ENCODE results near the gene CCDC59. TPM values are rescaled to one million over a fixed set of nuclear protein-coding genes. Genes with fewer than 3 reads are reported as not detected.
A peak's percentile ranks its signal among the peaks of the same experiment; 100 is the strongest.

The CCDC59 gene, protein sequence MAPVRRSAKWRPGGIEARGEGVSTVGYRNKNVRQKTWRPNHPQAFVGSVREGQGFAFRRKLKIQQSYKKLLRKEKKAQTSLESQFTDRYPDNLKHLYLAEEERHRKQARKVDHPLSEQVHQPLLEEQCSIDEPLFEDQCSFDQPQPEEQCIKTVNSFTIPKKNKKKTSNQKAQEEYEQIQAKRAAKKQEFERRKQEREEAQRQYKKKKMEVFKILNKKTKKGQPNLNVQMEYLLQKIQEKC
- polyA plus RNA-seq (2013, experiment 1 of 2) = 54.6 TPM
- 72.1 TPM for polyA plus RNA-seq (2013, experiment 2 of 2)

DNA sequence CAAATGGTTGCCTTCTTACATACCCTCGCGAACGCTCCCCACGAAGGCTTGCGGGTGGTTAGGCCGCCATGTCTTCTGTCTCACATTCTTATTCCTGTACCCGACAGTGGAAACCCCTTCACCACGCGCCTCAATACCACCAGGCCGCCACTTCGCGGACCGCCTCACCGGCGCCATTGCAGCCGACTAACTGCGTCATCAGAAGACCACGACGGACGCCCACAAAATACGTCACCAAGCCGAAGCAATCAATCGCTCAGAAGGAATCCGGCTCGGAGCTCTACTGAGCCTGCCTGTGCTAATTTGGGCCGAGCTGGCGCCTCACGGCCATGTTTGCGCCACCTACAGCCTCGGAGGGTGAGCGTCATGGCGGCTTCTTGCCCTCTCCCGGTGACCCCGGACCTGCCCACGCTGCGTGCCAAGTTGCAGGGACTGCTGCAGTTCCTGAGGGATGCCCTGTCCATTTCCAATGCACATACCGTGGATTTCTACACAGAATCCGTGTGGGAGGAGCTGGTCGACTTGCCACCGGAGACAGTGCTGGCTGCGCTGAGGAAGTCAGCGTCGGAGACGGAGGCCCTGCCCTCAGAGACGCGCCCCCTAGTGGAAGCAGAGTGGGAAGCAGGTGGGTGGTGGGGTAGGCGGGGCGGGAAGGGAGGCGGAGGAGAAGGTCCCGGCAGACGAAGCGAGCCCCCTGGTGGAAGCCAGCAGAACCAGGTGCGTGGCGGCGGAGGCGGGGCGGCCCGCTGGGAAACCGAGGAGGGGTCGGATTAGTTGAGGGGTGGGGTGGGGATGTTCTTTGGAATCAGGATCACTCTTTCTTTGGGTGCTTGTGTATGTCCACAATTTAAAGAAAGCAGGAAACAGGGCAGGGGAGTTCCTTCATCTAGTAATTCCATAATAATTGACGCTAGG lies at the start of gene CCDC59, which contains the start of gene METTL25:
Gene CCDC59 (minus strand): TSS at position 188 of the 915 bp plus-strand sequence. CDS start 11 bp downstream, at position 177.
Gene METTL25 (plus strand): TSS at position 330 of the 915 bp plus-strand sequence. CDS start 37 bp downstream, at position 367.
- H3K4me1 ChIP-seq (ENCODE audit: control insufficient read depth, insufficient read depth, low read length, poor library complexity, severe bottlenecking) = no peaks in the 10 kb centered on the region
- H3K4me3 ChIP-seq (ENCODE audit: extremely low read depth, insufficient read depth, low read length, poor library complexity, severe bottlenecking) = peak within 1 kb of the TSS; percentile 83
- H3K36me3 ChIP-seq (ENCODE audit: control insufficient read depth, insufficient read depth, low read length) = peaks cover 23% of the 10 kb centered on the region
- peak within 1 kb of the TSS; percentile 97 for H3K27ac ChIP-seq (ENCODE audit: low read depth, low read length, severe bottlenecking)
- WGBS, 2 experiments (ENCODE audit: insufficient coverage in 2 of 2) = 0 to 1% methylated on average over 44 to 53 of the region's 61 CpGs
- no peaks in the 10 kb centered on the region for H3K9me3 ChIP-seq (ENCODE audit: control insufficient read depth, low read length)

GRCh38 chr12:82407481-82407880 lies 49.3 kb upstream of the CCDC59 start:
- Histone ChIP-seq H3K9me3 (ENCODE audit: control insufficient read depth, low read length) (no peaks in the 10 kb centered on the region), H3K4me3 (ENCODE audit: extremely low read depth, insufficient read depth, low read length, poor library complexity, severe bottlenecking) (no peak overlapping the region), H3K4me1 (ENCODE audit: control insufficient read depth, insufficient read depth, low read length, poor library complexity, severe bottlenecking) (peaks cover 3% of the 10 kb centered on the region), H3K27ac (ENCODE audit: low read depth, low read length, severe bottlenecking) (no peak overlapping the region), H3K36me3 (ENCODE audit: control insufficient read depth, insufficient read depth, low read length) (no peaks in the 10 kb centered on the region)
- 87 to 92% methylated on average over 4 to 5 of the region's 5 CpGs for whole genome bisulfite sequencing, 2 experiments (ENCODE audit: insufficient coverage in 2 of 2)

GRCh38 chr12:82406651-82407050 lies 48.5 kb upstream of the CCDC59 start:
- 71 to 80% methylated on average over 1 of the region's 1 CpG for WGBS, 2 experiments (ENCODE audit: insufficient coverage in 2 of 2)
- Histone ChIP-seq H3K4me3 (ENCODE audit: extremely low read depth, insufficient read depth, low read length, poor library complexity, severe bottlenecking) (no peak overlapping the region), H3K9me3 (ENCODE audit: control insufficient read depth, low read length) (no peaks in the 10 kb centered on the region), H3K4me1 (ENCODE audit: control insufficient read depth, insufficient read depth, low read length, poor library complexity, severe bottlenecking) (peaks cover 2% of the 10 kb centered on the region), H3K27ac (ENCODE audit: low read depth, low read length, severe bottlenecking) (no peak overlapping the region), H3K36me3 (ENCODE audit: control insufficient read depth, insufficient read depth, low read length) (no peaks in the 10 kb centered on the region)

- no peaks in the 10 kb centered on the region for H3K36me3 ChIP-seq (ENCODE audit: control insufficient read depth, insufficient read depth, low read length)
- WGBS, 2 experiments (ENCODE audit: insufficient coverage in 2 of 2) = no CpG with 5 or more reads among the region's 2 CpGs
Observed at GRCh38 chr12:82400819-82401218, 42.6 kb upstream of the CCDC59 start.

GRCh38 chr12:82398879-82399278 lies 40.7 kb upstream of the CCDC59 start:
- H3K9me3 ChIP-seq (ENCODE audit: control insufficient read depth, low read length) = no peaks in the 10 kb centered on the region
- no peaks in the 10 kb centered on the region for H3K36me3 ChIP-seq (ENCODE audit: control insufficient read depth, insufficient read depth, low read length)
- H3K4me3 ChIP-seq (ENCODE audit: extremely low read depth, insufficient read depth, low read length, poor library complexity, severe bottlenecking) = no peak overlapping the region
- no peak overlapping the region for H3K27ac ChIP-seq (ENCODE audit: low read depth, low read length, severe bottlenecking)
- H3K4me1 ChIP-seq (ENCODE audit: control insufficient read depth, insufficient read depth, low read length, poor library complexity, severe bottlenecking) = no peaks in the 10 kb centered on the region

More at GRCh38 chr12:82400819-82401218, 42.6 kb upstream of the CCDC59 start:
- H3K4me3 ChIP-seq (ENCODE audit: extremely low read depth, insufficient read depth, low read length, poor library complexity, severe bottlenecking) = no peak overlapping the region
- no peaks in the 10 kb centered on the region for H3K9me3 ChIP-seq (ENCODE audit: control insufficient read depth, low read length)
- no peak overlapping the region for H3K27ac ChIP-seq (ENCODE audit: low read depth, low read length, severe bottlenecking)
- no peaks in the 10 kb centered on the region for H3K4me1 ChIP-seq (ENCODE audit: control insufficient read depth, insufficient read depth, low read length, poor library complexity, severe bottlenecking)

GRCh38 chr12:82383930-82384552 lies 25.9 kb upstream of the CCDC59 start:
- no peaks in the 10 kb centered on the region for H3K36me3 ChIP-seq (ENCODE audit: control insufficient read depth, insufficient read depth, low read length)
- H3K27ac ChIP-seq (ENCODE audit: low read depth, low read length, severe bottlenecking) = no peak overlapping the region
- H3K4me1 ChIP-seq (ENCODE audit: control insufficient read depth, insufficient read depth, low read length, poor library complexity, severe bottlenecking) = no peaks in the 10 kb centered on the region
- no peaks in the 10 kb centered on the region for H3K9me3 ChIP-seq (ENCODE audit: control insufficient read depth, low read length)
- no peak overlapping the region for H3K4me3 ChIP-seq (ENCODE audit: extremely low read depth, insufficient read depth, low read length, poor library complexity, severe bottlenecking)
- WGBS, 2 experiments (ENCODE audit: insufficient coverage in 2 of 2) = no CpG with 5 or more reads among the region's 2 CpGs

GRCh38 chr12:82378997-82379396 lies 20.8 kb upstream of the CCDC59 start:
- H3K4me1 ChIP-seq (ENCODE audit: control insufficient read depth, insufficient read depth, low read length, poor library complexity, severe bottlenecking) = no peaks in the 10 kb centered on the region
- no peaks in the 10 kb centered on the region for H3K9me3 ChIP-seq (ENCODE audit: control insufficient read depth, low read length)
- no peak overlapping the region for H3K27ac ChIP-seq (ENCODE audit: low read depth, low read length, severe bottlenecking)
- no peak overlapping the region for H3K4me3 ChIP-seq (ENCODE audit: extremely low read depth, insufficient read depth, low read length, poor library complexity, severe bottlenecking)
- H3K36me3 ChIP-seq (ENCODE audit: control insufficient read depth, insufficient read depth, low read length) = peaks cover 4% of the 10 kb centered on the region

DNA sequence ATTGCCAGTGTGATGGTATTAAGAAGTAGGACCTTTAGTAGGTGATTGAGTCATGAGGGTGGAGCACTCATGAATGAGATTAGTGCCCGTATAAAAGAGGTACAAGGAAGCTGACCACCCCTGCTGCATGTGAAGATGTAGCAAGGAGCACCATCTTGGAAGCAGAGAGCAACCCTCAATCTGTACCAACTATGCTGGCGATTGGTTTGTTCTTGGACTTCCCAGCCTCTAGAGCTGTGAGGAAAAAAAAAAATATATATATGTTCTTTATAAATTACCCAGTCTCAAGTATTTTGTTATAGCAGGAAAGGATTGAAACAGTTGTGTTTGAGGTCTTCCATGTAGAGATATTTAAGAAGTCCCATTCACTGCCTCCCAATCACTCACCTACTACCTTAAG lies 17.0 kb upstream of the CCDC59 start:
- 86 to 89% methylated on average over 1 of the region's 2 CpGs for WGBS, 2 experiments (ENCODE audit: insufficient coverage in 2 of 2)
- Histone ChIP-seq H3K4me1 (ENCODE audit: control insufficient read depth, insufficient read depth, low read length, poor library complexity, severe bottlenecking) (no peaks in the 10 kb centered on the region), H3K36me3 (ENCODE audit: control insufficient read depth, insufficient read depth, low read length) (peaks cover 4% of the 10 kb centered on the region), H3K9me3 (ENCODE audit: control insufficient read depth, low read length) (no peaks in the 10 kb centered on the region), H3K27ac (ENCODE audit: low read depth, low read length, severe bottlenecking) (no peak overlapping the region), H3K4me3 (ENCODE audit: extremely low read depth, insufficient read depth, low read length, poor library complexity, severe bottlenecking) (no peak overlapping the region)

- no CpG with 5 or more reads among the region's 1 CpG for WGBS, 2 experiments (ENCODE audit: insufficient coverage in 2 of 2)
- Histone ChIP-seq H3K9me3 (ENCODE audit: control insufficient read depth, low read length) (no peaks in the 10 kb centered on the region), H3K27ac (ENCODE audit: low read depth, low read length, severe bottlenecking) (no peak overlapping the region), H3K4me1 (ENCODE audit: control insufficient read depth, insufficient read depth, low read length, poor library complexity, severe bottlenecking) (no peaks in the 10 kb centered on the region), H3K36me3 (ENCODE audit: control insufficient read depth, insufficient read depth, low read length) (no peaks in the 10 kb centered on the region), H3K4me3 (ENCODE audit: extremely low read depth, insufficient read depth, low read length, poor library complexity, severe bottlenecking) (no peak overlapping the region)
Observed at GRCh38 chr12:82366197-82366596, 8.0 kb upstream of the CCDC59 start.

DNA sequence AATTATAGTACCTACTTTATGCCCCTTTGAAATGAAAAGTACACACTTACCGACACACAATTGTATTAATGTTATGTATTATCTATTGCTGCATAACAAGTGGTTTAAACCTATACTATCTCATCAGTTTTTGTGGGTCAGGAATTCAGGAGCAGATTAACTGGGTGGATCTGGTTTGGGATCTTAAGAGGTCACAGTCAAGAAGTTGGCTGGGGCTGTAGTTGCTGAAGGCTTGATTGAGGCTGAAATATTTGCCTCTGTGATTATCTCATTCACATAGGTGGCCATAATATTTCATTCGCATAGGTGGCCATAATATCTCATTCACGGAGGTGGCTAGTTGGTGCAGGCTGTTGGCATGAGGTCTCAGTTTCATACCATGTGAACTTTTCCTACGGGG lies 5.8 kb upstream of the CCDC59 start:
- 90 to 100% methylated on average over 1 to 3 of the region's 4 CpGs for WGBS, 2 experiments (ENCODE audit: insufficient coverage in 2 of 2)
- Histone ChIP-seq H3K9me3 (ENCODE audit: control insufficient read depth, low read length) (no peaks in the 10 kb centered on the region), H3K27ac (ENCODE audit: low read depth, low read length, severe bottlenecking) (no peak overlapping the region), H3K4me3 (ENCODE audit: extremely low read depth, insufficient read depth, low read length, poor library complexity, severe bottlenecking) (no peak overlapping the region), H3K36me3 (ENCODE audit: control insufficient read depth, insufficient read depth, low read length) (no peaks in the 10 kb centered on the region), H3K4me1 (ENCODE audit: control insufficient read depth, insufficient read depth, low read length, poor library complexity, severe bottlenecking) (no peaks in the 10 kb centered on the region)
